K562 (cell line): ENCODE data around the gene TOP3A.

ENCODE experiments used
- BACH1 ChIP-seq: fragments of 200-800 bp; sonication (Bioruptor generic); IDR thresholded peaks from 2 replicates; pipeline ENCODE4 v1.6.1; 2016; ENCODE audit warnings: missing genetic modification characterization, missing compliant biosample characterization
- ERF ChIP-seq: fragments of 450-650 bp; formaldehyde crosslinking; IDR thresholded peaks from 2 replicates; pipeline ENCODE4 v1.4.0; 2020; ENCODE audit warnings: mild to moderate bottlenecking, mixed read lengths
- JUND ChIP-seq, 2 experiments: IDR thresholded peaks; 2 replicates in 1 of 2; 3 replicates in 1 of 2; pipeline ENCODE4 v1.6.1; 2011; ENCODE audit warnings: borderline replicate concordance in 2 of 2, low read depth in 2 of 2, low read length in 2 of 2, improper control_type of control experiment in 1 of 2, missing biosample characterization in 1 of 2, missing genetic modification characterization in 1 of 2, missing genetic modification reagents in 1 of 2
- NRF1 ChIP-seq, 2 experiments: fragments of 450-650 bp; IDR thresholded peaks in 1 of 2; conservative IDR thresholded peaks in 1 of 2; 2 replicates each; pipeline ENCODE4 v1.6.1; 2014; ENCODE audit warnings: mild to moderate bottlenecking in 2 of 2
- TF ChIP-seq, protein P1 (sequence below): conservative IDR thresholded peaks from 2 replicates; pipeline ENCODE4 v1.6.1; 2011; ENCODE audit warnings: low read depth, mild to moderate bottlenecking, low read length; ENCODE audit not compliant: control insufficient read depth

DNA sequence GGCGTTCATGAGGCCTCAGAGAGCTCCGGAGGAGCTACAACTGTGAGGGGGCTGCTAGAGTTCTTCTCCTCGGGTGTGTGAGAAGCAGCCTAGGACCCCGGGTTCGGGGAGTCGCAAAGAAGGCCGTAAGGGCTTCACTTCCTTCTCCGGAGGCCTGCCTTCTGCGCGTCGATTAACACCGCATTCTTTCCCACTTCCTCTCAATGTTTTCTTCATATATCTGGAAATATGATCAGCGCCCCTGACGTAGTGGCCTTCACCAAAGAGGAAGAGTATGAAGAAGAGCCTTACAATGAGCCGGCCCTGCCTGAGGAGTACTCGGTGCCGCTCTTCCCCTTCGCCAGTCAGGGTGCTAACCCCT is 748 bp upstream of the TOP3A start:
- no peak for TF ChIP-seq BACH1 (tag)
- no peak for TF ChIP-seq ERF (CRISPR knock-in tag)
- TF ChIP-seq NRF1 (conservative IDR thresholded peaks at IDR 0.05 in 1 of 2, IDR thresholded peaks at IDR 0.05 in 1 of 2): no peak
- TF ChIP-seq, protein P1, sequence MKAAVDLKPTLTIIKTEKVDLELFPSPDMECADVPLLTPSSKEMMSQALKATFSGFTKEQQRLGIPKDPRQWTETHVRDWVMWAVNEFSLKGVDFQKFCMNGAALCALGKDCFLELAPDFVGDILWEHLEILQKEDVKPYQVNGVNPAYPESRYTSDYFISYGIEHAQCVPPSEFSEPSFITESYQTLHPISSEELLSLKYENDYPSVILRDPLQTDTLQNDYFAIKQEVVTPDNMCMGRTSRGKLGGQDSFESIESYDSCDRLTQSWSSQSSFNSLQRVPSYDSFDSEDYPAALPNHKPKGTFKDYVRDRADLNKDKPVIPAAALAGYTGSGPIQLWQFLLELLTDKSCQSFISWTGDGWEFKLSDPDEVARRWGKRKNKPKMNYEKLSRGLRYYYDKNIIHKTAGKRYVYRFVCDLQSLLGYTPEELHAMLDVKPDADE: no peak
- TF ChIP-seq JUND (IDR thresholded peaks at IDR 0.05; ENCODE audit: borderline replicate concordance, low read depth, low read length): no peak
- no peak for TF ChIP-seq JUND (tag; IDR thresholded peaks at IDR 0.05; ENCODE audit: borderline replicate concordance, low read depth, low read length)
